ENCODE measurements around the gene MRAP2.

DNA sequence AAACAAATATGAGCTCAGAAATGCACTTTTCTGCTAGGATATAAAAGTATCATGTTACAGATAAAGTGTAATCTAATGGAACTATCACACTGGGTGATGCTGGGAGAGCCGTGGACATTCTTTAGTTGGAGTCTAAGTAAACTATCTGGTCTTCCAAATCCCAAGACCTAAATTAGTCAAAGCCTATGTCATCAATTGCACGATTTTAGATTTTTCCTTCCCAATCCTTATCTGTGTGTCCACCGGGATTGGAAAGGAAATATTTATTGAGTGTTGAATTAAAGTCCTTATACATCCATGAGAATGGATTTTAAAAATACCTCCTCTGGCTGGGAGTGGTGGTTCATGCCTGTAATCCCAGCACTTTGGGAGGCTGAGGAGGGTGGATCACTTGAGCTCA is 19.6 kb upstream of the MRAP2 start:
- TF ChIP-seq, protein P1, sequence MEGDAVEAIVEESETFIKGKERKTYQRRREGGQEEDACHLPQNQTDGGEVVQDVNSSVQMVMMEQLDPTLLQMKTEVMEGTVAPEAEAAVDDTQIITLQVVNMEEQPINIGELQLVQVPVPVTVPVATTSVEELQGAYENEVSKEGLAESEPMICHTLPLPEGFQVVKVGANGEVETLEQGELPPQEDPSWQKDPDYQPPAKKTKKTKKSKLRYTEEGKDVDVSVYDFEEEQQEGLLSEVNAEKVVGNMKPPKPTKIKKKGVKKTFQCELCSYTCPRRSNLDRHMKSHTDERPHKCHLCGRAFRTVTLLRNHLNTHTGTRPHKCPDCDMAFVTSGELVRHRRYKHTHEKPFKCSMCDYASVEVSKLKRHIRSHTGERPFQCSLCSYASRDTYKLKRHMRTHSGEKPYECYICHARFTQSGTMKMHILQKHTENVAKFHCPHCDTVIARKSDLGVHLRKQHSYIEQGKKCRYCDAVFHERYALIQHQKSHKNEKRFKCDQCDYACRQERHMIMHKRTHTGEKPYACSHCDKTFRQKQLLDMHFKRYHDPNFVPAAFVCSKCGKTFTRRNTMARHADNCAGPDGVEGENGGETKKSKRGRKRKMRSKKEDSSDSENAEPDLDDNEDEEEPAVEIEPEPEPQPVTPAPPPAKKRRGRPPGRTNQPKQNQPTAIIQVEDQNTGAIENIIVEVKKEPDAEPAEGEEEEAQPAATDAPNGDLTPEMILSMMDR (IDR thresholded peaks at IDR 0.05; ENCODE audit: extremely low read depth in 1 of 2, insufficient read depth in 1 of 2, low read depth in 1 of 2, low read length in 2 of 2) = no peak
- TF ChIP-seq POLR2A (IDR thresholded peaks at IDR 0.05; ENCODE audit: low read depth, low read length) = no peak
- no peak for TF ChIP-seq EZH2 (IDR thresholded peaks at IDR 0.05; ENCODE audit: borderline replicate concordance, low read depth, low read length, severe bottlenecking)
- TF ChIP-seq FOS (IDR thresholded peaks at IDR 0.05; ENCODE audit: borderline replicate concordance, insufficient read depth, low read length) = no peak
- no peak for TF ChIP-seq POLR2AphosphoS5 (IDR thresholded peaks at IDR 0.05; ENCODE audit: insufficient read depth, low read depth, low read length)
- TF ChIP-seq JUN (IDR thresholded peaks at IDR 0.05; ENCODE audit: borderline replicate concordance, insufficient read depth, insufficient read length, low read depth) = no peak
- TF ChIP-seq, protein P2, sequence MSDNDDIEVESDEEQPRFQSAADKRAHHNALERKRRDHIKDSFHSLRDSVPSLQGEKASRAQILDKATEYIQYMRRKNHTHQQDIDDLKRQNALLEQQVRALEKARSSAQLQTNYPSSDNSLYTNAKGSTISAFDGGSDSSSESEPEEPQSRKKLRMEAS (IDR thresholded peaks at IDR 0.05; ENCODE audit: insufficient read depth, insufficient read length) = no peak
- no peak for TF ChIP-seq MYC (IDR thresholded peaks at IDR 0.05; ENCODE audit: low read depth, low read length)
- no peak for TF ChIP-seq GATA2 (IDR thresholded peaks at IDR 0.05; ENCODE audit: insufficient read depth, insufficient read length, low read depth, low read length)
